Measurements from ENCODE around the gene TCF4.

DNA sequence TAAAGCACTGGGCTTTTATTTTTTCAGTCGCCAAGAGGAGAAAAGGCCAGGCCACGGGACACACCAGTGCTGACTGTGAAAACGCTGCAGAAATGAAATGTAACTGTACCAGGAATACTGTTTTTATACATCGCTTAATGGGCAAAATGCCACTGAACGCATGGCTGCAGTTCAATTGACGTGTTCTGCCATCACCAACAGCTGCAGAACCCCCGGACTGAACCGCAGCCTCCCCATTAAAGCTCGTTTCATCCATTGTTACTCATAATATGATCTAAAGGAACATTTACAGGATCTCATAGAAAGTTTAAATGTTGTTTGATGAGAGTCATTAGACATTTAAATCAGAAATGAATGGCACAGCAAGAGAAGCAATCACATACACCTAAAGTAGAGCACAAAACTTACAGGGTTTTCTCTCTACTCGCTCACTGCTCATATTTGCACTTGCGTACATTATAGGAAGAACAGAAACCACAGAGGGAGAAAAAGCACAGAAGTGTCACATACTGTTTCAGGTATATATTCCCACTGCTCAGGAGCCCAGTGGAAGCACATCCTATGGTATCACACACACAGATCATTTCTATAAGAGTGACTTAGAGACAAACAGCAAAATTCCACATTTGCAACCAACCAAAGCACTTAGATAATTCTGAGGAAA is 35.3 kb downstream of the TCF4 start:
- TF ChIP-seq CTCF (IDR thresholded peaks at IDR 0.05) (no peak), POLR2AphosphoS5 (IDR thresholded peaks at IDR 0.05) (no peak)

Measured in stomach (tissue), 4 donors.